CD4-positive, alpha-beta T cell (primary cell): ENCODE results near the gene SNTG2. TPM values are rescaled to one million over a fixed set of nuclear protein-coding genes. Genes with fewer than 3 reads are reported as not detected.

ENCODE experiments used
- ATAC-seq: fragments of 200-7000 bp; cut with Tn5 transposase; one replicate; pipeline ENCODE4 v1.10.0; 2022; ENCODE audit warnings: mild to moderate bottlenecking; ENCODE audit not compliant: poor library complexity
- CTCF ChIA-PET: fragments of 350-600 bp; sonication (Branson Sonifier 250); formaldehyde crosslinking; loops from one replicate; lab custom pipeline; 2021; ENCODE audit warnings: antibody characterized with exemption, inconsistent platforms; lab: Charles Lee
- POLR2A ChIA-PET: fragments of 350-600 bp; sonication (Branson Sonifier 250); formaldehyde crosslinking; loops from one replicate; lab custom pipeline; 2021; ENCODE audit warnings: antibody characterized with exemption, inconsistent platforms; lab: Charles Lee
- DNase-seq, 14 experiments: peaks; one replicate each; pipeline ENCODE4 v3.0.0-alpha.2; 2013 to 2020; ENCODE audit warnings: mixed read lengths in 2 of 14
- H3K27ac ChIP-seq, 2 donors: one replicate each; pipeline versions ENCODE4 v1.5.1 to v1.7.0; 2013; ENCODE audit warnings: low read length in 2 of 2, low read depth in 1 of 2, mild to moderate bottlenecking in 1 of 2
- H3K27me3 ChIP-seq, 2 experiments: 1 replicate in 1 of 2; 2 replicates in 1 of 2; pipeline versions ENCODE4 v1.6.1 to v1.7.0; 2013; ENCODE audit warnings: low read length in 2 of 2, control low read depth in 1 of 2, mild to moderate bottlenecking in 1 of 2, moderate library complexity in 1 of 2; ENCODE audit not compliant: insufficient read depth in 2 of 2, control insufficient read depth in 1 of 2
- H3K36me3 ChIP-seq: one replicate; pipeline ENCODE4 v1.6.1; 2013; ENCODE audit warnings: low read length, control low read depth; ENCODE audit not compliant: insufficient read depth
- H3K4me1 ChIP-seq: one replicate; pipeline ENCODE4 v1.6.1; 2013; ENCODE audit warnings: low read length, control low read depth; ENCODE audit not compliant: insufficient read depth
- H3K4me3 ChIP-seq: one replicate; pipeline ENCODE4 v1.5.1; 2013; ENCODE audit warnings: mild to moderate bottlenecking, low read length, moderate library complexity
- H3K9me3 ChIP-seq, 2 experiments: 1 replicate in 1 of 2; 2 replicates in 1 of 2; pipeline versions ENCODE4 v1.6.1 to v1.7.0; 2013; ENCODE audit warnings: low read length in 2 of 2, mild to moderate bottlenecking in 2 of 2, control low read depth in 1 of 2, moderate library complexity in 1 of 2; ENCODE audit not compliant: control insufficient read depth in 1 of 2, insufficient read depth in 1 of 2
- H3K27ac Mint-ChIP-seq: one replicate; pipeline ENCODE4 v1.8.0; 2020; ENCODE audit warnings: mixed read lengths
- H3K27me3 Mint-ChIP-seq: one replicate; pipeline ENCODE4 v1.8.0; 2021; ENCODE audit warnings: mixed read lengths
- H3K36me3 Mint-ChIP-seq: one replicate; pipeline ENCODE4 v1.8.0; 2021; ENCODE audit warnings: low read depth, mixed read lengths
- H3K4me1 Mint-ChIP-seq: one replicate; pipeline ENCODE4 v1.8.0; 2021; ENCODE audit warnings: low read depth, mixed read lengths
- H3K4me3 Mint-ChIP-seq: one replicate; pipeline ENCODE4 v1.8.0; 2020; ENCODE audit warnings: mild to moderate bottlenecking, mixed read lengths
- H3K9me3 Mint-ChIP-seq: one replicate; pipeline ENCODE4 v1.8.0; 2020; ENCODE audit warnings: mixed read lengths
- CTCF ChIP-seq: fragments of 200-600 bp; IDR thresholded peaks from one replicate; pipeline ENCODE4 v1.8.0; 2022; ENCODE audit warnings: antibody characterized with exemption, mild to moderate bottlenecking
- intact Hi-C, 2 experiments: fragments of 100-400 bp; cut with DNase I in 1 of 2; cut with micrococcal nuclease in 1 of 2; formaldehyde crosslinking; loops; one replicate each; pipeline versions ENCODE4 v1.15.1 to v1.9.0; 2023 to 2025; cut with DNase I, micrococcal nuclease
- total RNA-seq, 174 experiments: library from RNA in 2 of 174; stranded (reverse) in 2 of 174; gene quantifications; one replicate each; pipeline ENCODE4 v1.2.3 and lab custom pipeline; 2021 to 2026

The SNTG2 gene
- total RNA-seq, 2 experiments from 2014 or later, result 1.1 to 1.5 TPM

- intact Hi-C loops, result no loop called here
- no peak for ATAC-seq
- Histone ChIP-seq H3K4me3 (no peak overlapping the region), H3K36me3 (no peaks in the 10 kb centered on the region), H3K27me3 (peaks cover 0 to 3% of the 10 kb centered on the region in 2 experiments), H3K27ac (no peak overlapping the region), H3K9me3 (no peaks in the 10 kb centered on the region), H3K4me1 (no peaks in the 10 kb centered on the region)
- TF ChIP-seq CTCF, result no peak
- DNase-seq, result no peak
- Mint-ChIP-seq H3K4me3 (no peak overlapping the region), H3K27me3 (peaks cover 6% of the 10 kb centered on the region), H3K36me3 (no peaks in the 10 kb centered on the region), H3K4me1 (no peaks in the 10 kb centered on the region), H3K9me3 (no peaks in the 10 kb centered on the region), H3K27ac (no peak overlapping the region)
- ChIA-PET POLR2A (no interaction called here), CTCF (no interaction called here)
Observed at GRCh38 chr2:1016500-1016899, 65.9 kb downstream of the SNTG2 start.

GRCh38 chr2:1017827-1018226 is 67.2 kb downstream of the SNTG2 start:
- Mint-ChIP-seq H3K36me3 (no peaks in the 10 kb centered on the region), H3K27ac (no peak overlapping the region), H3K4me1 (no peaks in the 10 kb centered on the region), H3K9me3 (no peaks in the 10 kb centered on the region), H3K4me3 (no peak overlapping the region), H3K27me3 (no peaks in the 10 kb centered on the region)
- POLR2A ChIA-PET, result no interaction called here
- no peaks in the 10 kb centered on the region for H3K36me3 ChIP-seq
- no peaks in the 10 kb centered on the region for H3K9me3 ChIP-seq
- ATAC-seq (no peak), DNase-seq (no peak)
- intact Hi-C loops, result no loop called here
- no peaks in the 10 kb centered on the region for H3K4me1 ChIP-seq
- no peak overlapping the region for H3K27ac ChIP-seq
- TF ChIP-seq CTCF, result no peak
- no peak overlapping the region for H3K4me3 ChIP-seq
- CTCF ChIA-PET, result no interaction called here
- H3K27me3 ChIP-seq, result no peaks in the 10 kb centered on the region

- Mint-ChIP-seq H3K4me3 (no peak overlapping the region), H3K27me3 (peaks cover 6% of the 10 kb centered on the region), H3K27ac (no peak overlapping the region), H3K36me3 (no peaks in the 10 kb centered on the region), H3K9me3 (no peaks in the 10 kb centered on the region), H3K4me1 (no peaks in the 10 kb centered on the region)
- ChIA-PET POLR2A (no interaction called here), CTCF (no interaction called here)
- H3K36me3 ChIP-seq, result no peaks in the 10 kb centered on the region
- ATAC-seq (no peak), DNase-seq (no peak)
- no peak overlapping the region for H3K4me3 ChIP-seq
- H3K27ac ChIP-seq, result no peak overlapping the region
- no peaks in the 10 kb centered on the region for H3K4me1 ChIP-seq
- TF ChIP-seq CTCF, result no peak
- intact Hi-C loops, result no loop called here
- H3K27me3 ChIP-seq, result no peaks in the 10 kb centered on the region
- peaks cover 0 to 3% of the 10 kb centered on the region in 2 experiments for H3K9me3 ChIP-seq
Observed at GRCh38 chr2:1020206-1020605, 69.6 kb downstream of the SNTG2 start.
